ENCODE results near the gene CH25H. TPM values are rescaled to one million over a fixed set of nuclear protein-coding genes. Genes with fewer than 3 reads are reported as not detected.

The CH25H gene
- polyA plus RNA-seq, 1 of the 3 experiments (the other 2 are of a cell fraction): not detected

- TF ChIP-seq REST (IDR thresholded peaks at IDR 0.05; ENCODE audit: low read depth, low read length): no peak
- TF ChIP-seq RCOR1 (IDR thresholded peaks at IDR 0.05; ENCODE audit: low read length): no peak
- no peak for TF ChIP-seq JUND (IDR thresholded peaks at IDR 0.05)
- TF ChIP-seq NRF1 (IDR thresholded peaks at IDR 0.05; ENCODE audit: low read depth, low read length): no peak
- TF ChIP-seq TEAD4 (IDR thresholded peaks at IDR 0.05; ENCODE audit: borderline replicate concordance, insufficient read depth): no peak
These were observed 14.8 kb upstream of the CH25H start (continued) for GRCh38 chr10:89221919-89222318.

- Histone ChIP-seq H3K9me2 (no peaks in the 10 kb centered on the region), H3K79me2 (ENCODE audit: insufficient read depth) (no peaks in the 10 kb centered on the region), H4K20me1 (ENCODE audit: insufficient read depth) (no peaks in the 10 kb centered on the region), H3K27me3 (ENCODE audit: insufficient read depth) (no peaks in the 10 kb centered on the region), H3K4me3 (ENCODE audit: low read depth in 2 of 2, low read length in 1 of 2) (no peak overlapping the region), H3F3A (replicated peaks; ENCODE audit: insufficient read depth) (peaks cover 7% of the 10 kb centered on the region), H3K4me1 (ENCODE audit: control insufficient read depth in 1 of 2, insufficient read depth in 2 of 2, low read depth in 1 of 2, low read length in 1 of 2) (peaks cover 3 to 14% of the 10 kb centered on the region in 2 experiments; a peak in 3 of 4 replicates), H2AFZ (ENCODE audit: low read depth) (no peak overlapping the region), H3K27ac (ENCODE audit: low read depth in 2 of 2, low read length in 1 of 2) (no peak overlapping the region), H3K36me3 (replicated peaks in 1 of 2; ENCODE audit: control insufficient read depth in 1 of 2, insufficient read depth in 2 of 2, low read length in 1 of 2) (peaks cover 4 to 17% of the 10 kb centered on the region in 2 experiments), H3K9ac (no peak overlapping the region), H3K4me2 (no peak overlapping the region), H3K9me3 (no peaks in the 10 kb centered on the region)
- no peak for TF ChIP-seq RFX5 (IDR thresholded peaks at IDR 0.05; ENCODE audit: low read length)
- no peak for TF ChIP-seq SMC3 (IDR thresholded peaks at IDR 0.05; ENCODE audit: low read depth, low read length)
- TF ChIP-seq MAX (IDR thresholded peaks at IDR 0.05; ENCODE audit: low read depth): no peak
- no peak for TF ChIP-seq EZH2phosphoT487 (IDR thresholded peaks at IDR 0.05; ENCODE audit: borderline replicate concordance, low read depth)
- TF ChIP-seq REST (IDR thresholded peaks at IDR 0.05; ENCODE audit: low read depth, low read length): no peak
- TF ChIP-seq MEF2A (IDR thresholded peaks at IDR 0.05; ENCODE audit: borderline replicate concordance, low read depth): no peak
- TF ChIP-seq POLR2AphosphoS5 (IDR thresholded peaks at IDR 0.05; ENCODE audit: low read depth, low read length): no peak
- no peak for TF ChIP-seq ZBTB33 (IDR thresholded peaks at IDR 0.05; ENCODE audit: borderline replicate concordance, low read depth)
- TF ChIP-seq FOXM1 (IDR thresholded peaks at IDR 0.05; ENCODE audit: low read depth): no peak
- no peak for TF ChIP-seq NFIC (IDR thresholded peaks at IDR 0.05; ENCODE audit: borderline replicate concordance)
- no peak for TF ChIP-seq ELF1 (IDR thresholded peaks at IDR 0.05)
- TF ChIP-seq YY1 (IDR thresholded peaks at IDR 0.05; ENCODE audit: low read depth): no peak
- no peak for TF ChIP-seq FOSL2 (IDR thresholded peaks at IDR 0.05; ENCODE audit: borderline replicate concordance, low read depth)
- no peak for TF ChIP-seq CHD2 (IDR thresholded peaks at IDR 0.05; ENCODE audit: low read length, partially characterized antibody)
- no peak for TF ChIP-seq EP300 (IDR thresholded peaks at IDR 0.05; ENCODE audit: borderline replicate concordance in 1 of 2, low read depth in 1 of 2, low read length in 1 of 2)
- TF ChIP-seq GABPA (IDR thresholded peaks at IDR 0.05; ENCODE audit: low read depth): no peak
- no peak for TF ChIP-seq GATA2 (CRISPR knock-in tag; IDR thresholded peaks at IDR 0.05)
- TF ChIP-seq PBX3 (IDR thresholded peaks at IDR 0.05): no peak
- DNase-seq: no peak
- ChIA-PET CTCF (interaction anchor here (1.1 to 2.6 kb wide), 4 partner anchors 170 to 384 kb away, joined by 3 to 53 read pairs (median 16); no protein-coding TSS in a partner anchor), POLR2A (no interaction called here)
- 93% methylated on average over 4 of the region's 4 CpGs for WGBS (ENCODE audit: low lambda C conversion rate)
These were observed 12.5 kb upstream of the CH25H start for GRCh38 chr10:89219513-89220218.
